Suprapubic skin (tissue), 3 donors: ENCODE results near the gene PPP1R1C.

Experiments used
- CTCF ChIP-seq, 2 donors: fragments of 200-600 bp in 1 of 2; fragments of 450-650 bp in 1 of 2; sonication (generic) in 1 of 2; IDR thresholded peaks; one replicate each; pipeline ENCODE4 v1.5.1; 2016 to 2019; ENCODE audit warnings: antibody characterized with exemption in 2 of 2, mild to moderate bottlenecking in 1 of 2, moderate library complexity in 1 of 2
- POLR2A ChIP-seq, 2 donors: fragments of 450-650 bp; IDR thresholded peaks; one replicate each; pipeline ENCODE4 v1.6.1; 2017; ENCODE audit warnings: antibody characterized with exemption in 2 of 2, mild to moderate bottlenecking in 2 of 2, moderate library complexity in 2 of 2

- no peak for TF ChIP-seq CTCF (IDR thresholded peaks at IDR 0.05)
- TF ChIP-seq POLR2A (IDR thresholded peaks at IDR 0.05): no peak
Observed at GRCh38 chr2:182047544-182047943, 61.9 kb downstream of the PPP1R1C start.
